Hematopoietic multipotent progenitor cell treated with erythropoietin and hydrocortisone succinate and interleukin-3 and kit ligand, for 17 days (in vitro differentiated cells): ENCODE results near the gene CCNL1.

ENCODE experiments used
- DNase-seq: peaks from one replicate; pipeline ENCODE4 v3.0.0-alpha.2; 2015; ENCODE audit warnings: low spot score

CCNL1 gene

DNA sequence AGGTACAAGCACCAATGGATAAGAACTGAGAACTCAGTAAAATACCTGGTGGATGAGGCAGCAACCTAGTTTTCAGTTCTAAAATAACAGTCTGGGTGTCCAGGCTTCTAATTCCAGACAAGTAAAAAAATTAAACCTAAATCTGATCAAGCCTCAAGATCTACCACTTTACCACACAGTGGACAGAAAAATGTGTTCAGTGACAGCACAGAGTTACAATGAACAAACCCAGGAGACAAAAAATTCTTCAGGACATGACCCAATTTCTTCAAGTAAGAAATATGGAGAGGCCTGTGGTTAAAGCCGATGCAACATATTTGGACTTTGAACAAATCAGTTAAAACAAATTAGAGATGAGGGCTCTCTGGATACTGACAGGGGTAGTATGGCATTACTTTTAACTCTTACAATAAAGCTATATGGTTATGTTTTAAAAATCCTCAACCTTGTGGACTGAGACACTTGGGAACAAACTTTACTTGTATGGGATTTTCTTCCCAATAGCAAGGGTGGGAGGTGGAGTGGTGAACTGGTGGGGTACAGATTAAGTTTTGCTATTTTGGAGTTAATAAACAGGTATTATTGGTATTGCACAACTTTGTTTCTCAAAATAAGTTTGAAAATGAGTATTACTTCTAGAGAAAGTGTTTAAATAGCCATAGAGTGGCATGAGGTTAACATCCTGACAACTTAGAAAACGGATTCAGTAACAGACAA is 14.2 kb downstream of the CCNL1 start:
- no peak for DNase-seq

DNA sequence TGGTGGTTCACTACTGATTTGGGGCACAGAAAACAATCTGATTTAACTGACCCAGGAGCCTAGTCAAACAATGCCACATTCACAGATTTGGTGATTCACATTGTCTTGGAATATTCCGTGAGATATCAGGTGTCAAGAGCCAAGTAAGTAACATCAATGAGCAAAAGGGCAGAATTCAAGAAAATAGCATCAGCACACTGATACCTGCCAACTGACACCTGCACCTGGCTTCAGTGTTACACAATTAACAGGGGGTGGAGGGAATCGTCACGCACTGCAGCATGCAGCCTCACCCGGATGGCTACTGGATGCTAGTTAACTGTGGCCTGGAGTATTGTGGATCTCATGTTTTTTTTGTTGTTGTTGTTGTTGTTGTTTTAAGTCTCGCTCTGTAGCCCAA is 17.6 kb downstream of the CCNL1 start:
- DNase-seq = no peak

DNA sequence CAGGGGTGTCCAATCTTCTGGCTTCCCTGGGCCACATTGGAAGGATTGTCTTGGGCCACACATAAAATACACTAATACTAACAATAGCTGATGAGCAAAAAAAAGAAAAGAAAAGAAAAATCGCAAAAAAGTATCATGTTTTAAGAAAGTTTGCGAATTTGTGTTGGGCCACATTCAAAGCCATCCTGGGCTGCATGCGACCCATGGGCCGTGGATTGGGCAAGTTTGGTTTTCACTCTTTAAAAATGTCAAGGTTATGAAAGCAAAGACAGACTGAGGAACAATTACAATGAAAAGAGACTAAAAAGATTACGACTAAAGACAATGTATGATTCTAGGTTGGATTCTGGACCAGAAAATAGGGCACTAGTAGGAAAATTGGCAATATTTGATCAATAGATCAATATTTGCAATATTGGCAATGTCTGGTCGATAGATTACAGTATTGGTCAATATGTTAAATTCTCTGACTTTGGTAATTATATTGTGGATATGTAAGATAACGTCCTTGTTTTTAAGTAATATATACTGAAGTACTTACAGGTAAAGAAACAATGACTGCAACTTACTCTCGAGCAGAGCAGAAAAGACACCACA is 19.9 kb downstream of the CCNL1 start:
- no peak for DNase-seq

DNA sequence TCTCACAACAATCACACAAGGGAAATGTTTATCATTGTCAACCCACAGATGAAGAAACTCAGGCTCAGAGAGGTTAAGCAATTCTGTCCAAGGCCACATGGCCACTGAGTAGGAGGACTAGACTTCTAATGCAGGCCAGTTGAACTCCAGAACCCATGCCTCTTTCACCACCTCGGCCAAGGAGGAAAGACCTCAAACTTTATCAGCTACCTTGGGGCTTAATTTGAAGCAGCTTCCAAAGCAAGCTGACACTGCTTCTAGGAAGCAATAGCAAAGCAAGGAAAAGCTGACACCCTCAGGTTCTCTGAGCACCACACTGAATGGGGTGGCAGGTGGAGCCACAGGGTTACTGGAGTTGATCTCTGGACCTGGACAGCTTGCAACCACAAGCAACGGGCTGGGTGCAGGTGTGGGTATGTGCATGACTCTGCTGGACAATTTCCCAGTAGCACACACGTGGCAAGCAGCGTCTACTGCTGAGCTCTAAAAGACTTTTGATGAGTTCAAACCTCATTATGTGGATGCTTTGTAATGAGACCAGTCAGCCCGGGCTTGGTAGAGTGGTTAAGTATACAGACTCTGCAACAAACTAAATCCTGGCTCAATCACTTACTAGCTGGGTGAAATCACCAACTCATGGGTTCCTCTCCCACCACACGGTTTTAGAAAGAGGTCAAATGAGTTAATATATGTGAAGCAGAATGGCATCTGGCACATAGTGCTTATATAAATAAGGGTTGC is 23.1 kb downstream of the CCNL1 start:
- DNase-seq = no peak

DNA sequence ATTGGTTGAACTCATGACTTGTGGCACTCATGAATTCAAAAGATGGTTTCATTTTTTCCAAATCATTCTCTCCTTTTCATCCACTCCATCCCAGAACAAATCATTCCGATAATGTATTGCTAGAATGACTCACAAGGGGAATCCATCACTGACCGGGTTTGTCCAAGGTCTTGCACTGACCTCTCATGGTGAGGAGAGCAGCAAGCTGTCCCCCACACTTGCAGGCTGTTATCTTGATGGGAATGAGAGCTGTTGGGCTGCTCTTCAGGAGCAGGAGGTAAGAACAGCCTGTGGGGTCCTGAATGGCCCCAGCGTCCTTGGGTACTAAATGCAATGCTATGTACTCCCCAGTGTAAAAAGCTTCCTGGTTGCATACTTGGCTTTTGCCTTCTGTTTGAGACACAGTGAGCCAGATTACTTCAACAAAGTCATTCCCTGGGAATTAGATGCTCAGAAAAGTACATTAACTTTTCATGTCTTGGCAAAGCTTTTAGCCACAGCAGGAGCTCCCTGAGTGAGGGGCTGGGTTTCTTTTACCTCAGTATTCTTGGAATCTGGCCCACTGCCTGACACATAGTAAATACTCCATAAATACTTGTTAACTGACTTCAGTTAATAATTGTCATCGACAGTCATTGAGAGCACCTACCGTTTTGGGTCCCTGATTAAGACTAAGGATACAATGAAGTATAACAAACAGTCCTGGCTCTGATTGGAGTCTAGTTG is 24.1 kb downstream of the CCNL1 start:
- DNase-seq = no peak

DNA sequence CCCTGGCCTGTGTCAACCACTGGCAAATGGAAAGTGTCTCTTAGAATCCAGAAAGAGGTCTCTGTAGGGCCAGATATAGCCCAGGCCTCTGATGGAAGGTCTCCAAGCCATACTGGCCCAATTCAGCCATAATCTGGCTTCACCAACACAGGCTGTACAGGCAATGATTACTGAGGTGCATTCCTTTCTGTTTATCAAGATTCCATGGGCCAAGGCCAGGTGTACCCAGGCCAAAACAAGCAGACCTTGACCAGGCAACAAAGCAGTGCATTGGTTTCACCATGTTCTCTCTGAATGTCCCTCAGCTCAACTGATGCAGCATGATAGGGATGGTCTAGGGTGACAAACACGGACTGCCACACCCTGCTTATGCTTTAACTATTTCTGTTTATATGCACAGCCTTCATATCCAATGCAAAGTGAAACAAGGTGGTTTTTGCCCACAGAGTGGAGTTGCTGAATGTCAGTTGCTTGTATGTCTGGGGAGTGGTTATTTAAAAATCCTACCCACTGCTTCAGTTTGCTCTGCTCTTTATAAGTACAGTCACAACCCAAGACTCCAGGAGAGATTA is 25.2 kb downstream of the CCNL1 start:
- no peak for DNase-seq

DNA sequence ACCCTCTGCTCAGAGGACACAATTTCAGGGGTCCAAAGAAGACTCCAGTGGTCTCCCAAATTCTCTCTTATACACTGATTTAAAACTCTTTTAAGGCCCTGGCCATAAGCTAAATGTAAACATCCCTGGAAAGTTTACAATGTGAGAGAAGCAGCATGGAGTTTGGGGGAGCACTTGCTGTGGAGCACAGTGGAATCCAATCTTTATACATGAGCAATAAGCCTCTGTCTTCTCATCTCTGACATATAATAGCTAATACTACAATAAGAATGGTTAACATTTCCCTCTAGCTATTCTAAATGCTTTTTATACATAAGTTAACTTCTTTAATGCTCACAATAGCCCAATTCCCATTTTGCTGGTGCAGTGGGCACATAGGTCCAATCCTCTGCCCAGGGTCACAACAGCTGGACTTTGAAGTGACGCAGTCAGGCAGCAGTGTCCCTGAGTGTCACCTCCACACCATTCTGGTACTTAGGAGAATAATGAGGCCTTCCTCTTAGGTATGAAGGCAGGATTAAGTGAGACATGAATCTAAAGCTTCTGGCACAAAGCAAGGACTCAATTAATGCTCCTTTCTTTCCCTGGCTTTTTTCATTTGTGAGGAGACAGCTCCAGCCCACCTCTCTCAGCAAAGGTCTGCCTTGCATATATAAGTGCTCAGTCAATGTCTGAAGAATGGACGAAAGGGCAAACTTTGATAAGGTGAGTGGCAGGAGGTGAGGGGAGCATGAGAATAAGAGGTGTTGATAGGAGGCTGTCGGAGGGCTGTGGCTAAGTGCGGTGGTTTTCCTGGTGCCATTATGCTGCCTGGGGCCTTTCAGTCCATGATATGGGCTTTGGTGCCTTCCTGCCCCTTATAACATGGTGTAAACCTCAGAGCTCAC is 26.3 kb downstream of the CCNL1 start:
- DNase-seq = no peak

DNA sequence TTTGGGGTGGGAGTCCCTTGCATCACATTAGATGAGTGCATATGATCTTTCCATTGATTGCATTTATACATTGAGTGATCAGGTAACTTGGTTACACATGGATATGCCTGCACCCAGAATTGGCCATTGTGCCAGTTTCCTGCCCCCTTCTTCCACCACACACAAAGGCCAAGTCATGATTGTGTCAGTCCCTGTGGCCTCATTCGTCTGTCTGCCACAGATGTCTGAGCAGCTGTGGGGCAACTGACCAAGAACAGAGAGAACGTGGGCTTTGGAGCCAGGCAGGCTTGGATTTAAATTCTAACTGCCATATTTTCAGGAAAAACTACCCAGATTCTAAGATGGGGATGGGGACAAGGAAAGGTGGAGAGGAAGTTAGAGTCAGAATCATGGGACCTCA is 27.0 kb downstream of the CCNL1 start:
- DNase-seq = no peak

DNA sequence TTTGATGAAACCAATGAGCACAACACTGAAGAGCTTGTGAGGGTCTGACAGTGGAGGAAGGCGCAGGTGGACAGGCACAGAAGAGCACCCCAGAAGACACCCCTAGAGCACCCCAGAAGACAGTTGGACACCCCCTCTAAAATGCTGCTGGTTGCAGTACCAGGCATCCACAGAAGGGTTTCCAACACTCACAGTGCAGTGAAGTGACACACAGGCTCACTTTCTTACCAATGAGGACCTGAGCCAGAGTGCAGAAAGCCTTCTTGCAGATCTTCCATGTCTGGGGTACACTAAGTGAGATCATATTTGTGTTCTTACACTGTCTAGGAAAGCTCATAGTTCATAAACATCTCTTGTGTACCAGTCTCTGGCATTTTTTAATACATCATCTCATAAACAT is 27.6 kb downstream of the CCNL1 start:
- no peak for DNase-seq

DNA sequence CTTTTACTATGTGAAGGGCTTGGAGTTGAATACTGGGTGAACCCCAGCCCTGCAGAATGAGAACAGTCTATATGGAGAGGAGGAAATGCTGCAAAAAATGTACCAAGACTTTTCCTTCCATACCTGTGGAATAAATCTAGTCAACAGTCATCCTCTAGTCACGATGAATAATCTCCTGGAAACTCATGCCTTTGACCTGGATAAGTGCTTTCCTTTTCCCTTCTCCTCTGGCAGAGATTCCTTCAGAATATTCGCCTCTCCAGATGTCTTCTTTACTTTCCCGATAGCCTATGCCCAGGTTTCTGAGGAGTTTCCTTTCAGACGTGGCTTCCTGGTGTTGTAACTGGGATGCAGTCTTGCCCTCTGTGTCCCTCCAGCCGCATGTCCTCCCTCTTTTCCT is 28.1 kb downstream of the CCNL1 start:
- DNase-seq = no peak

DNA sequence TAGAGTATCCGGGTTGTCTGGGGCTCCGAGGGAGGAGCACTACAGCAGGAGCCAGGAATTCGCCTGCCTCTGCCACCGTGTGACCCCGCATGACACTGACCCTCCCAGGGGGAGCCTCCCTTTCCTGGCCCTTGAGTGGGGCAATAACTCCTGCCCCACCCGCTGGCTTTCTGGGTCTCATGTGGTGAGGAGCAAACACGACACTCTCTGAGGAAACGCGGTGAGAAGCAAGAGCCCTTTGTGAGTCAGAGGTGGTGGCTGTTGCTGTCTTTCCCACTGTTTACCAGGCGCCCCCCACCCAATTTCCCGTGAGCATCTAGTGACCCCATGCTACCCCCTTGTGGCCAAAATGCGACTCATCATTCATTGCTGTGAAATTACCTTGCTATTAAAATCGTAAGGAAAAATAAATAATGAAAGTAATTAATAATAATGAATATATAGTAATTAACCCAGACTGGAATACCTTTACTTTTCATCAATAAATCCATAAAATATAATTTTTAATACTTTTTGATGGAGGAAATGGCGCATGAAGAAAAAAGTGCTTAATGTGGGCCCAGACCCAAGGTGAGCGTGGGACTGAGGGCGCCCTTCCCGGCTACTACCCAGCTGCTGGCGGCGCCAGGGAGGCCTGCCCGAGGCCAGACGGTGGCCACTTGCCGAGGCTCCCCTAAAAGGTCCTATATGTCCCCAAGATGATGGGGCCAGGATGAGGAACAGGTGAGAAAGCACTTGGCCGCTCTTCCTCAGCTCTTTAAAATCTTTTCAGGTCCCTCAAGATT is 29.3 kb downstream of the CCNL1 start:
- DNase-seq = no peak

DNA sequence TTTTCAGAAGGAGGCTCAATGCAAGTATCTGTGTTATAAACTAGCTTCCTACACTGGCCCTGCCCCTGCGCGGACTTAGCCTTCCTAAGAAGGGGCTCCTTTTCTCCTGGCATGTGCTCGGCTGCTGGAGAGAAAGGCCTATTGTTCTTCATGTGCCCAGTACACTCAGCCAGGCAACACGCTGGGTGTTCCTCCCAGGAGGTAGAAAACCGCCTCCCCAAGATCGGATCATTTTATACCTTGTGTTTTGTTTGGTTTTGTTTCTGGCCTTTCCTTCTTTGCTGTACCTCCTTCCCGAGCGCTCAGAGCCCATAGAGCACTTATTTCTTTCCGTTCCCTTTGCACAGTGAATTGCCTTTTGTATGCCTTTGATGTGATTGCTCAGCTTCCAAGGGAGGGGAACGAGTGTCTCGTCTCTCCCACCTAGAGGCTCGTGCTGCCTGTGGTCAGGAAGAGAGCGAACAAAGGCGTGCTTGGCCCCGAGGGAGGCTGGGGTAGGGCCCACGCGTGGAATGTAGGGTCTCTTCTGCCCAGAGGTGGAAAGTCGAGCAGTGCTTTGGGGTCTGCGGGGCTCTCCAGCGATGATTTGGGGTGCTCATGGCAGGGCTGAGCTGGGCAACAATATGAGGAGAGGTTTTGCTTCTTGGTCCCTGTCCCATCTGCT is 30.0 kb downstream of the CCNL1 start:
- DNase-seq = no peak

DNA sequence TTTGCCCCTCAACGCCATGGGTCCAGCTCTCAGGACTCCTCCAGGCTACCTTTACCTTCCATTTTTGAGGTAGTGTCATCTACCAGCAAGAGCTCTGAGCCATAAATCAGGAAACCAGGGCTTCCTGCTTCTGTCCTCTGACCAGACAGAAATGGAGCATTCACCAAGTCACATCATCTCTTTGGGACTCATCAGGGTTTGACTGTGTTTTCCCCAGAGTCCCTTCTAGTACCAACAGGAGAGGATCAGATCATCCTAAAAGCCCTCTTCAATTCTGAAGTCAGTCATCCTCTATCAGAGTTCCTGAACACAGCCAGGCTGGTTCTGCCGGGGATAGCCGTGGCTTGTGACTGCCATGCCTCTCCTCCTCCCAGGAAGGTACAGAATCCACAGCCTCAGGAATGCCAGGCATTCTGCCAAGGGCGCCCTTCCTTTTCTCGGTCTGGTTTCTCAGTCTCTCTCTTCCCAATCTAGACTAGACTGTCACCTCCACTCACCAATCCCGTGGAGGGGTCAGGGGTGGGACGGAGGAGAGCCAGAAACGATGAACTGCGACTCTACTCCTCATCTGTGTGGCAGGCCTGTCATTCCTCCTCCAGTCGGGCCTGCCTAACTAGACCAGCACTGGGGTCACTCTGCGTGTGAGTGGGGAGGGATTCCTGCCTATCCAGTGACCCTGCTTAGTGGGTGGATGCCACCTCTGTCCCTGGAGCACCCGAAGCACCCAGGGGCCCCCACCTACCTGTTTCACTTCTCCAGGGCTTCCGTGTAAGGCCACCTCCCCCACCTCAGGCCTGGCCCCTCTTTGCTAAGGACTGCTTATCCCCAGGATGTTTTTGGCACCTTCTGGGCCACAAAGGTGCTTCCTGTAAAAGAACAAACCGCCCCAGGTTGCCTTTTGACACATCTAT is 30.9 kb downstream of the CCNL1 start:
- DNase-seq = no peak

DNA sequence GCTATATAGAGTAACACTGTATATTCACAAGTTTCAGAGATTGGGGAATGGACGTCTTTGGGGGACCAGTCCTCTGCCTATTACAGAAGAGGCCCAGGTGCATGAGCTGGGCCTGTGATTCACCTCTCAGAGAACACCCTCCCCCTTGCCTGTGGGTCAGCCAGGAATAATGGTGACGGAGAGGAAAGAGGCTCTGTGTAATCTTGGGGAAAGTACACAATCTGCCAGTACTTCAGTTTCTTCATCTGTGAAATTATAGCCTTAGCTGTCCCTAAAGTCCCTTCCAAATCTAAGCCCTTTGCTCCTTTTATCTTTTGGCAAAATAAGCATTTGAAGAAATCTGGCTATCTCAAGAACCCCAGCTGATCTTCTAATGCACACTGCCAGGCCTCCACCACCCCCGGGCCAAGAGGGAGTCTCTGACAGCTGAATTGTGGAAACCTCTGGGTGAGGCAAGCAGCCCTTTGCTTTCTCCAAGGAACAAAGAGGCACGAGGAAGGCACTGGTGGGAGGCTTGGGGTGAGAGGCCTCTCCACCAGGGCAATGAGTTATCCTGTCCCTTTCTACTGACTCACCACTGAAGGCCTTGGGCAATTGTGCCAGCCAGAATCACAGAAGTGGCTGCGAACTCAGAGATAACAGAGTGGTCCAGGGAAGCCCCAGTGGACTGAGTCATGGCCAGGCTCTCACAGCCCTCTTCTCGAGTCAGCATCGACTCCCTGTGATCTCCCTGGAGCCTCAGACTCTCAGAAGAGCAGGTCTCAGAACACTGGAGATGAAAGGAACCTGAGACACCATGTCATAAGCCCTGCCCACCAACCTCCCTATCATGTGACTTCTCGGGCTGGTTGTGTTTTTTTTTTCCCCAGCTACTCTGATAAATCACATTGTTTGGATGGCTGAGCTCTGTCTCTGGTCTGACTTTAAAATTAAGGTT is 31.8 kb downstream of the CCNL1 start:
- no peak for DNase-seq

DNA sequence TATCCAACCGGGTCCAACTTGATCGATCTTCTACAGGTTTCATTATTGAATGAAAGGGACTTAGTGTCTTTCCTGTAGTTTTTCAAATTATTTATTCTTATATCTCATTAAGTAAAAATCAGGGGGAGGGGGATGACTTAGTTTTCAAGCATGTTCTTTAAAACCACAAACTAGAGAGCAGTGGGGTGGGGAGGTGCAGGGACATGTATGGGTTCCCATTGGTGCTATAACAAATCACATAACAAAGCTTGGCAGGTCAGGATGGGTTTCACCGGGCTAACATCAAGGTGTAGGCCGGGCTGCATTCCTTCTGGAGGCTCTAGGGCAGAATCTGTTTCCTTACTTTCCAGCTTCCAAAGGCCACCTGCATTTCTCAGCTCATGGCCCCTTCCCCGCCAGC is 32.7 kb downstream of the CCNL1 start:
- DNase-seq = no peak

DNA sequence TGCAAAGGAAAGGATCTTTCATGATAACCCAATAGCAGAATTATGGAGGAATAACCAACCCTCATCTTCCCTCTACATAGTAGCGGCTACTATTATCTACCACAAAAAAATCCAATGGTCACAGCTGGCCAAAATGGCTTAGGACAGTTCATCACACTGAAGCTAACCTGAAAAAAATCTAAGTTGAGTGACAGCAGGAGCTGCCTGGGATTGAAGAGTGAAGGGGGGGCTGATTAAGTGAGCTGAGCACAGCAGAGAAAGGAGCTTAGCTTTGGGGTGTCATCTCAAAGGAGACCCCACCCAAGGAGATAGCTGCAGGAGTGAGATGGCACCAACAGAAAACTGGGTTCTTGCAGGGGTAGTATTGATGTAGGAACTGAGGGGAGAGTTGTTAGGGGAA is 33.6 kb downstream of the CCNL1 start:
- DNase-seq = no peak

DNA sequence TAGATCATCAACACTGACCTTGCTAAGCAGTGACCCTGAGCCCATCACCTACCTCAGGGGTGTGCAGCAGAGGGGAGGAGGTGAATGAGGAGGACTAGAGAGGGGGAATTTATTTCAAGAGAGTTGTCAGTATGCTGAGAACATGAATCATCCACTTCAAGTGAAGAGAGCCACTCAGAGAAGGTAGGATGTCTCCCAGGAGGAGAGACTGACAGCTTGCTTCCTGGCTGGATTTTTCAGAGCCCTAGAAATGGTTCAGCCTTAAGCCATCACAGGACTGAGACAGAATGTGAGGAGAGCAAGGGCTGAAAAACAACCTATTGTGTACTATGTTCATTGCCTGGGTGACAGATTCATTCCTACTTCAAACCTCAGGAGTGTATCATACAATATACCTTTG is 34.8 kb downstream of the CCNL1 start:
- no peak for DNase-seq

DNA sequence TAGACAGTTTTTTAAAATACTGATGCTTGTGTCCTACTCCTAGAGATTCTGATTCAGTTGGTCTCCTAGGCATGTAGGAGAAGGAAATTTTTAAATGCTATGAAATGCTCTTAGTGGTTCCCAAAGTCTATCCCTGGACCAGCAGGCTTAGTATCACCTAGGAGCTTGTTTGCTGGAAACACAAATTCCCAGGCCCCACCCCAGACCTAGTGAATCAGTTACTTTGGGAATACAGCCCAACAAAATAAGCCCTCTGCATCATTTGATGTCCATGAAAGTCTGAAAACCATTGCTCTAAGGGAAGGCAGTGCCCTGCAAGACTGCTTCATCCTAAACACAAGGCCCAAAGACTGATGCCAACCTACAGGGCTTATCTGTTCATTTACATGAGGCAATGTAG is 36.3 kb downstream of the CCNL1 start:
- no peak for DNase-seq
